Activated T-helper 9 cell treated with anti-CD3 and anti-CD28 coated beads, Interleukin-2, amount 50 U/mL, for 16 hours (primary cell): ENCODE measurements around the gene HSPA1L.

Experiments
- DNase-seq: peaks from one replicate; pipeline ENCODE4 v3.0.0-alpha.2; 2020; ENCODE audit warnings: low read depth

The HSPA1L gene

GRCh38 chr6:31763619-31763940, 51.5 kb downstream of the HSPA1L start:
- no peak for DNase-seq

GRCh38 chr6:31762878-31763618, 52.0 kb downstream of the HSPA1L start:
- no peak for DNase-seq

GRCh38 chr6:31762356-31762755, 52.7 kb downstream of the HSPA1L start, which contains the start of gene SAPCD1:
Gene SAPCD1 (plus strand): TSS chr6:31762656. CDS start chr6:31763055, 399 bp downstream.
- DNase-seq: no peak

- DNase-seq: no peak
Measured at GRCh38 chr6:31761343-31761742, 53.7 kb downstream of the HSPA1L start.

GRCh38 chr6:31760790-31761189, 54.3 kb downstream of the HSPA1L start:
- no peak for DNase-seq
